Measurements from ENCODE around the gene NAALADL2. TPM values are rescaled to one million over a fixed set of nuclear protein-coding genes. Genes with fewer than 3 reads are reported as not detected.

NAALADL2 gene
- total and polyA plus RNA-seq, 2 donors (not counting 3 experiments of a cell fraction or from before 2014, with no cell fraction given), result 1.1 to 4.0 TPM

GRCh38 chr3:174953068-174953467 lies 93.9 kb downstream of the NAALADL2 start:
- no peak overlapping the region for H3K4me3 ChIP-seq (replicated peaks in 1 of 3; ENCODE audit: insufficient read depth in 1 of 3, low read depth in 1 of 3, low read length in 3 of 3)
- ChIA-PET POLR2A (no interaction called here), CTCF (no interaction called here)
- H3K4me2 ChIP-seq (ENCODE audit: insufficient read depth, low read length), result no peak overlapping the region
- TF ChIP-seq POLR2AphosphoS5 (IDR thresholded peaks at IDR 0.05; ENCODE audit: insufficient read depth, low read depth, low read length), result no peak
- TF ChIP-seq, protein P1, sequence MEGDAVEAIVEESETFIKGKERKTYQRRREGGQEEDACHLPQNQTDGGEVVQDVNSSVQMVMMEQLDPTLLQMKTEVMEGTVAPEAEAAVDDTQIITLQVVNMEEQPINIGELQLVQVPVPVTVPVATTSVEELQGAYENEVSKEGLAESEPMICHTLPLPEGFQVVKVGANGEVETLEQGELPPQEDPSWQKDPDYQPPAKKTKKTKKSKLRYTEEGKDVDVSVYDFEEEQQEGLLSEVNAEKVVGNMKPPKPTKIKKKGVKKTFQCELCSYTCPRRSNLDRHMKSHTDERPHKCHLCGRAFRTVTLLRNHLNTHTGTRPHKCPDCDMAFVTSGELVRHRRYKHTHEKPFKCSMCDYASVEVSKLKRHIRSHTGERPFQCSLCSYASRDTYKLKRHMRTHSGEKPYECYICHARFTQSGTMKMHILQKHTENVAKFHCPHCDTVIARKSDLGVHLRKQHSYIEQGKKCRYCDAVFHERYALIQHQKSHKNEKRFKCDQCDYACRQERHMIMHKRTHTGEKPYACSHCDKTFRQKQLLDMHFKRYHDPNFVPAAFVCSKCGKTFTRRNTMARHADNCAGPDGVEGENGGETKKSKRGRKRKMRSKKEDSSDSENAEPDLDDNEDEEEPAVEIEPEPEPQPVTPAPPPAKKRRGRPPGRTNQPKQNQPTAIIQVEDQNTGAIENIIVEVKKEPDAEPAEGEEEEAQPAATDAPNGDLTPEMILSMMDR (IDR thresholded peaks at IDR 0.05; ENCODE audit: extremely low read depth in 1 of 2, insufficient read depth in 1 of 2, low read depth in 1 of 2, low read length in 2 of 2), result no peak
- TF ChIP-seq GATA2 (IDR thresholded peaks at IDR 0.05; ENCODE audit: insufficient read depth, insufficient read length, low read depth, low read length), result no peak
- TF ChIP-seq, protein P2, sequence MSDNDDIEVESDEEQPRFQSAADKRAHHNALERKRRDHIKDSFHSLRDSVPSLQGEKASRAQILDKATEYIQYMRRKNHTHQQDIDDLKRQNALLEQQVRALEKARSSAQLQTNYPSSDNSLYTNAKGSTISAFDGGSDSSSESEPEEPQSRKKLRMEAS (IDR thresholded peaks at IDR 0.05; ENCODE audit: insufficient read depth, insufficient read length), result no peak
- TF ChIP-seq POLR2A (IDR thresholded peaks at IDR 0.05; ENCODE audit: low read depth, low read length), result no peak
- no peak for TF ChIP-seq JUN (IDR thresholded peaks at IDR 0.05; ENCODE audit: borderline replicate concordance, insufficient read depth, insufficient read length, low read depth)
- no peak for TF ChIP-seq FOS (IDR thresholded peaks at IDR 0.05; ENCODE audit: borderline replicate concordance, insufficient read depth, low read length)
- TF ChIP-seq EZH2 (IDR thresholded peaks at IDR 0.05; ENCODE audit: borderline replicate concordance, low read depth, low read length, severe bottlenecking), result no peak
- no peak for TF ChIP-seq MYC (IDR thresholded peaks at IDR 0.05; ENCODE audit: low read depth, low read length)
- no TSS peak for BruUV-seq (replicated peaks)
- H4K20me1 ChIP-seq (replicated peaks; ENCODE audit: control insufficient read depth, extremely low read depth, insufficient read depth, low read length), result no peaks in the 10 kb centered on the region
- H3K9ac ChIP-seq (replicated peaks; ENCODE audit: extremely low read depth, insufficient read depth, low read length), result no peak overlapping the region
- no peak for DNase-seq (ENCODE audit: low read depth, low spot score)
- dilution Hi-C loops (cut with MboI; ENCODE audit: extremely low pct_ligation_motif_present, low sequenced_read_pairs) (no loop called here), intact Hi-C loops (cut with micrococcal nuclease) (no loop called here)
- H3K36me3 ChIP-seq (ENCODE audit: control insufficient read depth in 2 of 2, extremely low read depth in 1 of 2, insufficient read depth in 2 of 2, low read length in 2 of 2), result no peaks in the 10 kb centered on the region
- no peak for FAIRE-seq
- no peaks in the 10 kb centered on the region for H3K79me2 ChIP-seq (ENCODE audit: control insufficient read depth, insufficient read depth, low read length)
- H3K4me1 ChIP-seq (ENCODE audit: control insufficient read depth, extremely low read depth, insufficient read depth, low read length), result peaks cover 35% of the 10 kb centered on the region
- no peaks in the 10 kb centered on the region for H3K27me3 ChIP-seq (ENCODE audit: control insufficient read depth in 2 of 2, insufficient read depth in 2 of 2, low read length in 2 of 2)
- H3K27ac ChIP-seq (ENCODE audit: insufficient read depth, low read depth, low read length), result no peak overlapping the region
- H3K9me3 ChIP-seq (replicated peaks; ENCODE audit: control insufficient read depth, insufficient read depth, low read length), result no peaks in the 10 kb centered on the region
- no peaks in the 10 kb centered on the region for H3K9me1 ChIP-seq (replicated peaks; ENCODE audit: control insufficient read depth, extremely low read depth, insufficient read depth, low read length)
- H2AFZ ChIP-seq (ENCODE audit: low read depth, low read length), result no peak overlapping the region

Measured in endothelial cell of umbilical vein (primary cell).